Smooth muscle cell (in vitro differentiated cells): ENCODE data around the gene LEAP2. TPM values are rescaled to one million over a fixed set of nuclear protein-coding genes. Genes with fewer than 3 reads are reported as not detected.

Source experiments
- DNase-seq: peaks from one replicate; lab custom pipeline; 2025; ENCODE audit not compliant: unreplicated experiment; lab: John Stamatoyannopoulos, UW
- H2AFZ ChIP-seq: fragments of 200-600 bp; sonication (generic); 2 replicates; pipeline ENCODE4 v1.6.0; 2016; ENCODE audit warnings: antibody characterized with exemption, low read depth, mild to moderate bottlenecking
- H3F3A ChIP-seq: fragments of 200-600 bp; sonication (generic); 2 replicates; pipeline ENCODE4 v1.6.0; 2017; ENCODE audit warnings: antibody characterized with exemption, low read depth
- H3K27ac ChIP-seq: fragments of 200-600 bp; sonication (generic); 2 replicates; pipeline ENCODE4 v1.5.1; 2016; ENCODE audit warnings: low read depth, mild to moderate bottlenecking
- H3K27me3 ChIP-seq: fragments of 200-600 bp; sonication (generic); 2 replicates; pipeline ENCODE4 v1.6.1; 2016; ENCODE audit warnings: low read depth, mild to moderate bottlenecking
- H3K36me3 ChIP-seq: fragments of 200-600 bp; sonication (generic); 2 replicates; pipeline ENCODE4 v1.5.1; 2016; ENCODE audit warnings: low read depth
- H3K4me1 ChIP-seq: fragments of 200-600 bp; sonication (generic); 2 replicates; pipeline ENCODE4 v1.5.1; 2016; ENCODE audit warnings: low read depth
- H3K4me2 ChIP-seq: fragments of 200-600 bp; sonication (generic); 2 replicates; pipeline ENCODE4 v1.6.0; 2016; ENCODE audit warnings: mild to moderate bottlenecking
- H3K4me3 ChIP-seq: fragments of 200-600 bp; sonication (generic); 2 replicates; pipeline ENCODE4 v1.5.1; 2016; ENCODE audit warnings: mild to moderate bottlenecking
- H3K79me2 ChIP-seq: fragments of 200-600 bp; sonication (generic); 2 replicates; pipeline ENCODE4 v1.6.0; 2016; ENCODE audit warnings: low read depth, mild to moderate bottlenecking
- H3K9ac ChIP-seq: fragments of 200-600 bp; sonication (generic); 2 replicates; pipeline ENCODE4 v1.6.0; 2016; ENCODE audit warnings: low read depth
- H3K9me3 ChIP-seq: fragments of 200-600 bp; sonication (generic); replicated peaks from 2 replicates; pipeline ENCODE4 v1.5.1; 2016; ENCODE audit warnings: low read depth
- H4K20me1 ChIP-seq: fragments of 200-600 bp; sonication (generic); 2 replicates; pipeline ENCODE4 v1.6.0; 2016; ENCODE audit warnings: low read depth
- WGBS: methylation state at CpG from one replicate; pipeline ENCODE4 v1.1.7; 2016; ENCODE audit warnings: low lambda C conversion rate; 5-methylcytosine and 5-hydroxymethylcytosine counted together
- polyA plus RNA-seq: library from polyadenylated mRNA; unstranded; fragments of >200 nt; fragmentation: Nextera tagmentation; extraction: Ambion mirVana; gene quantifications from 2 replicates; pipeline ENCODE4 v1.2.1, GENCODE V29; 2016
- total RNA-seq: library from RNA; depleted of rRNA; stranded (reverse); fragments of >200 nt; gene quantifications from 2 replicates; pipeline ENCODE4 v1.2.3, GENCODE V29; 2014
- TF ChIP-seq, protein P1 (sequence below): fragments of 200-600 bp; sonication (generic); IDR thresholded peaks from 2 replicates; pipeline ENCODE4 v1.5.1; 2017; ENCODE audit warnings: borderline replicate concordance, mild to moderate bottlenecking, antibody characterized with exemption; ENCODE audit not compliant: insufficient read depth, poor library complexity, severe bottlenecking

The LEAP2 gene
- total and polyA plus RNA-seq, 2 experiments from 2014 or later: 0.27 to 0.55 TPM

GRCh38 chr5:132860742-132861141, 12.7 kb upstream of the LEAP2 start:
- H3K9me3 ChIP-seq: no peaks in the 10 kb centered on the region
- TF ChIP-seq, protein P1, sequence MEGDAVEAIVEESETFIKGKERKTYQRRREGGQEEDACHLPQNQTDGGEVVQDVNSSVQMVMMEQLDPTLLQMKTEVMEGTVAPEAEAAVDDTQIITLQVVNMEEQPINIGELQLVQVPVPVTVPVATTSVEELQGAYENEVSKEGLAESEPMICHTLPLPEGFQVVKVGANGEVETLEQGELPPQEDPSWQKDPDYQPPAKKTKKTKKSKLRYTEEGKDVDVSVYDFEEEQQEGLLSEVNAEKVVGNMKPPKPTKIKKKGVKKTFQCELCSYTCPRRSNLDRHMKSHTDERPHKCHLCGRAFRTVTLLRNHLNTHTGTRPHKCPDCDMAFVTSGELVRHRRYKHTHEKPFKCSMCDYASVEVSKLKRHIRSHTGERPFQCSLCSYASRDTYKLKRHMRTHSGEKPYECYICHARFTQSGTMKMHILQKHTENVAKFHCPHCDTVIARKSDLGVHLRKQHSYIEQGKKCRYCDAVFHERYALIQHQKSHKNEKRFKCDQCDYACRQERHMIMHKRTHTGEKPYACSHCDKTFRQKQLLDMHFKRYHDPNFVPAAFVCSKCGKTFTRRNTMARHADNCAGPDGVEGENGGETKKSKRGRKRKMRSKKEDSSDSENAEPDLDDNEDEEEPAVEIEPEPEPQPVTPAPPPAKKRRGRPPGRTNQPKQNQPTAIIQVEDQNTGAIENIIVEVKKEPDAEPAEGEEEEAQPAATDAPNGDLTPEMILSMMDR: no peak
- no peak overlapping the region for H3K27ac ChIP-seq
- peaks cover 3% of the 10 kb centered on the region for H3K4me1 ChIP-seq
- no peak overlapping the region for H3K4me2 ChIP-seq
- H4K20me1 ChIP-seq: no peaks in the 10 kb centered on the region
- peaks cover 25% of the 10 kb centered on the region for H3K27me3 ChIP-seq
- no peak overlapping the region for H2AFZ ChIP-seq
- DNase-seq: no peak
- H3K79me2 ChIP-seq: no peaks in the 10 kb centered on the region
- no peak overlapping the region for H3K9ac ChIP-seq
- 74% methylated on average over 5 of the region's 5 CpGs for WGBS
- no peak overlapping the region for H3K4me3 ChIP-seq
- H3K36me3 ChIP-seq: no peaks in the 10 kb centered on the region
- no peaks in the 10 kb centered on the region for H3F3A ChIP-seq

GRCh38 chr5:132865668-132866341, 7.7 kb upstream of the LEAP2 start:
- 40% methylated on average over 29 of the region's 30 CpGs for WGBS

GRCh38 chr5:132866342-132867045, 7.0 kb upstream of the LEAP2 start, which contains the start of the genes GDF9 and UQCRQ:
Gene GDF9, minus strand, starts transcription at chr5:132866469. Its CDS starts 1,936 bp downstream, at chr5:132864533.
Gene UQCRQ, plus strand, starts transcription at chr5:132866642. Its CDS starts 240 bp downstream, at chr5:132866882.
- H4K20me1 ChIP-seq: peaks cover 5% of the 10 kb centered on the region
- DNase-seq: peak; percentile 76
- no peaks in the 10 kb centered on the region for H3K9me3 ChIP-seq
- H2AFZ ChIP-seq: peak within 1 kb of the TSS; percentile 49
- H3K4me2 ChIP-seq: peak within 1 kb of the TSS; percentile 87
- peaks cover 22% of the 10 kb centered on the region for H3F3A ChIP-seq
- H3K9ac ChIP-seq: peak within 1 kb of the TSS; percentile 94
- peak within 1 kb of the TSS; percentile 70 for H3K4me3 ChIP-seq
- WGBS: 1% methylated on average over 52 of the region's 55 CpGs
- H3K4me1 ChIP-seq: peaks cover 12% of the 10 kb centered on the region
- H3K36me3 ChIP-seq: no peaks in the 10 kb centered on the region
- H3K79me2 ChIP-seq: peaks cover 9% of the 10 kb centered on the region
- TF ChIP-seq, protein P1: no peak
- H3K27me3 ChIP-seq: no peaks in the 10 kb centered on the region
- peak within 1 kb of the TSS; percentile 89 for H3K27ac ChIP-seq

More at GRCh38 chr5:132865668-132866341, 7.7 kb upstream of the LEAP2 start:
- H2AFZ ChIP-seq: peak overlapping the region; percentile 49
- TF ChIP-seq, protein P1: no peak
- peaks cover 5% of the 10 kb centered on the region for H4K20me1 ChIP-seq
- peaks cover 9% of the 10 kb centered on the region for H3K79me2 ChIP-seq
- peaks cover 12% of the 10 kb centered on the region for H3K4me1 ChIP-seq
- H3K27me3 ChIP-seq: peaks cover 6% of the 10 kb centered on the region
- H3K4me2 ChIP-seq: peak overlapping the region; percentile 87
- peak overlapping the region; percentile 89 for H3K27ac ChIP-seq
- H3F3A ChIP-seq: peaks cover 15% of the 10 kb centered on the region
- H3K9me3 ChIP-seq: no peaks in the 10 kb centered on the region
- H3K4me3 ChIP-seq: peak overlapping the region; percentile 70
- DNase-seq: no peak
- no peaks in the 10 kb centered on the region for H3K36me3 ChIP-seq
- H3K9ac ChIP-seq: peak overlapping the region; percentile 94
